ENCODE results near the gene ANKRD53.
"Not testable (repeated sequence)": the region's sequence is repeated elsewhere in the genome, so short reads cannot be mapped to it uniquely, and the experiment has no call there.

ANKRD53 gene

DNA sequence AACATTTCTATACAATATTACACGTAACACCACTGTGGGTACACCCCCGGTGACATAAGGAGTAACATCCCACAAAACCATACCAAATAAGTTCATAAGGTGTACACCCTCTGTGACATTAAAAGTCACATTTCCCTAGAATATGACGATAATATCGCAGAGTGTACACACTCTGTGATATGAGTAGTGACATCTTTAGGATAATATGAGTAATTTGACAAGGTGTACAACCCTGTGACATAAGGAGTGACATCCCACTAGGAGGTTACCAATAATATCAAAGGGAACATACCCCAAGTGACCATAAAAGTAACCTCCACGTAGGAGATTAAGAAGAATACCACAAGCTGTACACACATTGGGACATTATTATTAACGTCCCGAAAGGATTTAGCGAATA, 40.2 kb downstream of the ANKRD53 start:
- no peak for DNase-seq (ENCODE audit: low spot score)

DNA sequence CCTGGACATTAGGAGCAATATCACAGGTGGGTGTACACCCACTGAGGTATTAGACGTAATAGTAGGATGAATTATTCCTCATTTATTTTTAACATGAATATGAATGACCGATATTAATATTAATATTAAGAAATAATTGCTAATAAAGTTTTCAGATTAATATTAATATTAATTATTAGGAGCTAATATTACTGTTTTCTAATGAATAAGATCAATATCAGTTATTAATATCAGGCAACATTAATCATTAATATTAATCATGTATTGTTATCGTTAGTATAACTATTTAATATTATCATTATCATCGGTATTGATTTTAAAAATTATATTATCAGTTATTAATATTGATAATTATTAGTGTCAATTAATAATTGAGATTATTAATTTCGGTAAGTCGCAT, 41.6 kb downstream of the ANKRD53 start:
- not testable (repeated sequence) for DNase-seq (ENCODE audit: low spot score)

DNA sequence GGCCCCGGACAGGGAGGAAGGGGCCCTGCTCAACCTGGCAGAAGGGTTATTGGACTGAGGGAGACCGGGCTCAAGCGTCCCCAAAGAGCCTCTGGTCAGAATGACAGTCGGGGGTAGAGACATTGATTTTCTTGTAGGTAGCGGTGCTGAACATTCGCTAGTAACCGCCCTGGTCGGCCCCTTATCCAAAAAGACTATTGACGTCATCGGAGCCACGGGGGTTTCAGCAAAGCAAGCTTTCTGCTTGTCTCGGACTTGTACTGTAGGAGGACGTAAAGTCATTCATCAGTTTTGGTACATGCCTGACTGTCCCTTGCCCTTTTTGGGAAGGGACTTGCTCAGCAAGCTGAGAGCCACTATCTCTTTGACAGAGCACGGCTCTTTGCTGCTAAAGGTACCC, 43.0 kb downstream of the ANKRD53 start:
- DNase-seq (ENCODE audit: low spot score): not testable (repeated sequence)

DNA sequence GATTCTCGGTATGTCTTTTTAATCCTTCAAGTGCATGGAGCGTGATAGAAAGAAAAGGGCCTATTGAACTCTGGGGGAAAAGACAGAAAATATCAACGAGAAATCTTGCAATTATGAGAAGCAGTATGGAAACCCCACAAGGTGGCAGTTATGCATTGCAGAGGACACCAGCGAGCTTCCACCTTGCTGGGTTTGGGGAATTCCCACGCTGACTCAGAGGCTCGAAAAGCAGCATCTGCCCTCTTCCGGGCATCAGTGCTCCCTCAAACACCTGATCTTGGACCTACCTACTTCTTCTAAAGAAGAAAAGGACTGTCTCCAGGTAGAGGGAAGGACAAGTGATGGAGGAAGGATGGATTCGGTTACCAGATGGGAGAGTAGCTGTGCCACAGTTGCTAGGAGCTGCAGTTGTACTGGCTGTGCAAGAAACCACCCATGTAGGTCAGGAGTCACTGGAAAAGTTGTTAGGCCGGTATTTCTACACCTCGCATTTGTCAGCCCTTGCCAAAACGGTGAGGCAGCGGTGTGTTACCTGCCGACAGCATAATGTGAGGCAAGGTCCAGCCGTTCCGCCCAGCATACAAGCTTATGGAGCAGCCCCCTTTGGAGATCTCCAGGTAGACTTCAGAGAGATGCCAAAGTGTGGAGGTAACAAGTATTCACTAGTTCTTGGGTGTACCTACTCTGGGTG, 45.3 kb downstream of the ANKRD53 start:
- not testable (repeated sequence) for DNase-seq (ENCODE audit: low spot score)

Measured in hematopoietic multipotent progenitor cell treated with erythropoietin and hydrocortisone succinate and interleukin-3 and kit ligand, for 17 days (in vitro differentiated cells).